Fibroblast of lung (primary cell): Measurements from ENCODE around the gene HSPA9. TPM values are rescaled to one million over a fixed set of nuclear protein-coding genes. Genes with fewer than 3 reads are reported as not detected.
A peak's percentile ranks its signal among the peaks of the same experiment; 100 is the strongest.

ENCODE experiments used
- DNase-seq, 2 donors: peaks; one replicate each; pipeline versions ENCODE4 v3.0.0 to v3.0.0-alpha.2; 2010; ENCODE audit warnings: low read depth in 2 of 2
- H2AFZ ChIP-seq: 2 replicates; pipeline ENCODE4 v1.5.1; 2012; ENCODE audit warnings: low read length, control low read depth, inconsistent platforms
- H3K27ac ChIP-seq: 2 replicates; pipeline ENCODE4 v1.5.1; 2011; ENCODE audit warnings: low read length, control low read depth; ENCODE audit not compliant: insufficient read depth
- H3K27me3 ChIP-seq: 2 replicates; pipeline ENCODE4 v1.5.1; 2011; ENCODE audit warnings: mild to moderate bottlenecking, low read length; ENCODE audit not compliant: control insufficient read depth, insufficient read depth
- H3K36me3 ChIP-seq: 2 replicates; pipeline ENCODE4 v1.5.1; 2011; ENCODE audit warnings: low read length; ENCODE audit not compliant: control insufficient read depth, insufficient read depth
- H3K4me1 ChIP-seq: 2 replicates; pipeline ENCODE4 v1.5.1; 2011; ENCODE audit warnings: low read length; ENCODE audit not compliant: control insufficient read depth, insufficient read depth; ENCODE audit errors: extremely low read depth
- H3K4me2 ChIP-seq: 2 replicates; pipeline ENCODE4 v1.5.1; 2011; ENCODE audit warnings: low read length, control low read depth; ENCODE audit not compliant: insufficient read depth; ENCODE audit errors: extremely low read depth
- H3K4me3 ChIP-seq, 4 experiments: fragments of 200-600 bp in 1 of 4; sonication (generic) in 1 of 4; replicated peaks in 1 of 4; 2 replicates each; pipeline ENCODE4 v1.5.1; 2011 to 2016; ENCODE audit warnings: low read length in 4 of 4, low read depth in 3 of 4, mild to moderate bottlenecking in 3 of 4, control low read depth in 2 of 4, inconsistent platforms in 1 of 4, mixed read lengths in 1 of 4; ENCODE audit not compliant: insufficient read depth in 1 of 4; ENCODE audit errors: control extremely low read depth in 1 of 4
- H3K79me2 ChIP-seq: 2 replicates; pipeline ENCODE4 v1.5.1; 2012; ENCODE audit warnings: mild to moderate bottlenecking, low read length, inconsistent platforms; ENCODE audit not compliant: control insufficient read depth, insufficient read depth
- H3K9ac ChIP-seq: 2 replicates; pipeline ENCODE4 v1.5.1; 2011; ENCODE audit warnings: mild to moderate bottlenecking, low read length, control low read depth; ENCODE audit not compliant: insufficient read depth
- H3K9me3 ChIP-seq: 2 replicates; pipeline ENCODE4 v1.5.1; 2012; ENCODE audit warnings: low read depth, low read length; ENCODE audit not compliant: control insufficient read depth, insufficient read depth
- H4K20me1 ChIP-seq: 2 replicates; pipeline ENCODE4 v1.5.1; 2011; ENCODE audit warnings: low read length; ENCODE audit not compliant: control insufficient read depth, insufficient read depth; ENCODE audit errors: extremely low read depth
- EZH2 ChIP-seq: IDR thresholded peaks from 2 replicates; pipeline ENCODE4 v1.5.1; 2012; ENCODE audit warnings: low read length, control low read depth, mild to moderate bottlenecking; ENCODE audit errors: missing control alignments
- polyA plus RNA-seq, 2 donors: library from polyadenylated mRNA; depleted of rRNA in 1 of 2; stranded (reverse) in 1 of 2; unstranded in 1 of 2; fragments of >200 nt; gene quantifications; 2 replicates each; pipeline ENCODE4 v1.2.1, GENCODE V29; 2011 to 2012; ENCODE audit warnings: missing spikeins in 1 of 2
- total RNA-seq: library from RNA; depleted of rRNA; stranded (reverse); fragments of >200 nt; gene quantifications from 2 replicates; pipeline ENCODE4 v1.2.1, GENCODE V29; 2014
- TF ChIP-seq, protein P1 (sequence below), 2 donors: IDR thresholded peaks in 1 of 2; conservative IDR thresholded peaks in 1 of 2; 1 replicate in 1 of 2; 2 replicates in 1 of 2; pipeline ENCODE4 v1.5.1; 2011 to 2012; ENCODE audit warnings: low read length in 2 of 2, control low read depth in 1 of 2, inconsistent platforms in 1 of 2, low read depth in 1 of 2, mild to moderate bottlenecking in 1 of 2

Gene HSPA9
- total and polyA plus RNA-seq, 2 donors (not counting 1 experiment from before 2014, with no cell fraction given) = 148 to 522 TPM

DNA sequence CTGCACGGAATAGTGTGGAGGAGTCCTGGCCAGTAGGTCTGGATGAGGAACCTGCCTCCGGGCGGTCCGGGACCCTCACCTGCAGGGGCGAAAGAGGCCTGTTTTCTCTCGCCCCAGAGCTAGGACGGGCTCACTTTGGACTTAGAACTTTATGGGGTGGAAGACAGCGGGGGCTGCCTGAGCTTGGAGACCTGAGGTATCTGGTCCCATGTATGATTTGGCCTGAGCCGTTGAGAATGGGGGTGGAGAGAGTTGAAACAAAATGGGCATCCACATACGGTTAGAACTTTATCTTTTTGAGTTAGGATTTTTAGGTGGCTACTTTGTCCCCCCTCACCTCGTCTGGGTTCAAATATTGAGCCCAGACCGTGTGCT is 31.5 kb downstream of the HSPA9 start:
- TF ChIP-seq, protein P1, sequence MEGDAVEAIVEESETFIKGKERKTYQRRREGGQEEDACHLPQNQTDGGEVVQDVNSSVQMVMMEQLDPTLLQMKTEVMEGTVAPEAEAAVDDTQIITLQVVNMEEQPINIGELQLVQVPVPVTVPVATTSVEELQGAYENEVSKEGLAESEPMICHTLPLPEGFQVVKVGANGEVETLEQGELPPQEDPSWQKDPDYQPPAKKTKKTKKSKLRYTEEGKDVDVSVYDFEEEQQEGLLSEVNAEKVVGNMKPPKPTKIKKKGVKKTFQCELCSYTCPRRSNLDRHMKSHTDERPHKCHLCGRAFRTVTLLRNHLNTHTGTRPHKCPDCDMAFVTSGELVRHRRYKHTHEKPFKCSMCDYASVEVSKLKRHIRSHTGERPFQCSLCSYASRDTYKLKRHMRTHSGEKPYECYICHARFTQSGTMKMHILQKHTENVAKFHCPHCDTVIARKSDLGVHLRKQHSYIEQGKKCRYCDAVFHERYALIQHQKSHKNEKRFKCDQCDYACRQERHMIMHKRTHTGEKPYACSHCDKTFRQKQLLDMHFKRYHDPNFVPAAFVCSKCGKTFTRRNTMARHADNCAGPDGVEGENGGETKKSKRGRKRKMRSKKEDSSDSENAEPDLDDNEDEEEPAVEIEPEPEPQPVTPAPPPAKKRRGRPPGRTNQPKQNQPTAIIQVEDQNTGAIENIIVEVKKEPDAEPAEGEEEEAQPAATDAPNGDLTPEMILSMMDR (conservative IDR thresholded peaks at IDR 0.05 in 1 of 2, IDR thresholded peaks at IDR 0.05 in 1 of 2; ENCODE audit: low read depth in 1 of 2, low read length in 2 of 2) = no peak
- no peak for TF ChIP-seq EZH2
- Histone ChIP-seq H4K20me1 (no peaks in the 10 kb centered on the region), H3K79me2 (peaks cover 88% of the 10 kb centered on the region), H2AFZ (peak overlapping the region; percentile 20), H3K9ac (peak overlapping the region; percentile 97), H3K4me3 (peak overlapping the region; percentile 85 to 95 (median 94)), H3K36me3 (no peaks in the 10 kb centered on the region), H3K9me3 (no peaks in the 10 kb centered on the region), H3K27me3 (no peaks in the 10 kb centered on the region), H3K4me2 (peak overlapping the region; percentile 80), H3K4me1 (no peaks in the 10 kb centered on the region), H3K27ac (peak overlapping the region; percentile 98)
- no peak for DNase-seq

DNA sequence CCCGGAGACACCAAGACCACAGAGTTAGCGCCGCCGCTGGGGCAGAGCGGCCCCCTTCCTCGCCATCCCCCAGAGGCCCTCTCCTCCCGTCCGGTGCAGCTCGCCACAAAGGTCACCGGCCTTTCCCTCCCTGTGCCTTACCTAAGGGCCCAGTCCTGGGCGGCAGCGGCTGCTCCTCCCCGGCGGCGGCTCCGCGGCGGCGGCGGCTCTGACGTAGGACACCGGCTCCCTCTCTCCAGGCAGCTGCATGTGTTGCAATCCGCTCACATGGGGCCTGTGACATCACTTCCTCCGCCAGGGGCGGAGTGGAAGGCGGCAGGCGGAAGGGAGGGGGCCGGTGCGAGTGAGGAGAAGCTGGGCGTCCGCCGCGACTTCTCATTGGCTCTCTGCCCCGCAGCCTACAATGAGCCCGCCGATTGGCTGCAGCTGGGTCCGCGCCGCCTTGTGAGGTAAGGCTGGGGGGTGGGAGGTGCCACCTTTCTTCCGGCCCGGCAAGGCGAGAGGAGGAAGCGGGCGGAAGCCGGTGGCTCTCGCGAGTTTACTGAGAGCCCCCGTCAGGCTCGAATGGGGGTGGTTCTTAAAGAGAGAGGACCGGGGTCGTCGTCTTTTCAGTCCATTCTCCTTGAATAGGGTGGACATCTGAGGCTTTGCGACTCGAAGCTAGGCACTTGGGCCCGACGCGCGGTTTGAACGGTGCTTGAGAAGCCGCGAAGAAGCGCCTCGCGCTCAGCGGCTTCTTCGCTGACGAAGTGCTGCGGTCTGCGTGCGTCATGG is 32.1 kb downstream of the HSPA9 start, which contains the start of gene ETF1:
ETF1 (minus strand) TSS at position 281 of the 774 bp plus-strand sequence. CDS start 318 bp downstream, outside the sequence.
- H3K9ac ChIP-seq = peak within 1 kb of the TSS; percentile 100
- H3K27me3 ChIP-seq = no peaks in the 10 kb centered on the region
- TF ChIP-seq, protein P1 (conservative IDR thresholded peaks at IDR 0.05 in 1 of 2, IDR thresholded peaks at IDR 0.05 in 1 of 2; ENCODE audit: low read depth in 1 of 2, low read length in 2 of 2) = no peak
- no peak for TF ChIP-seq EZH2
- no peaks in the 10 kb centered on the region for H3K36me3 ChIP-seq
- peak within 1 kb of the TSS; percentile 80 for H3K4me2 ChIP-seq
- peak; percentile 99 to 100 for DNase-seq
- H4K20me1 ChIP-seq = no peaks in the 10 kb centered on the region
- peak within 1 kb of the TSS; percentile 20 for H2AFZ ChIP-seq
- peak within 1 kb of the TSS; percentile 90 to 99 (median 94) for H3K4me3 ChIP-seq
- H3K27ac ChIP-seq = peak within 1 kb of the TSS; percentile 98
- H3K79me2 ChIP-seq = peaks cover 88% of the 10 kb centered on the region
- no peaks in the 10 kb centered on the region for H3K9me3 ChIP-seq
- H3K4me1 ChIP-seq = no peaks in the 10 kb centered on the region

DNA sequence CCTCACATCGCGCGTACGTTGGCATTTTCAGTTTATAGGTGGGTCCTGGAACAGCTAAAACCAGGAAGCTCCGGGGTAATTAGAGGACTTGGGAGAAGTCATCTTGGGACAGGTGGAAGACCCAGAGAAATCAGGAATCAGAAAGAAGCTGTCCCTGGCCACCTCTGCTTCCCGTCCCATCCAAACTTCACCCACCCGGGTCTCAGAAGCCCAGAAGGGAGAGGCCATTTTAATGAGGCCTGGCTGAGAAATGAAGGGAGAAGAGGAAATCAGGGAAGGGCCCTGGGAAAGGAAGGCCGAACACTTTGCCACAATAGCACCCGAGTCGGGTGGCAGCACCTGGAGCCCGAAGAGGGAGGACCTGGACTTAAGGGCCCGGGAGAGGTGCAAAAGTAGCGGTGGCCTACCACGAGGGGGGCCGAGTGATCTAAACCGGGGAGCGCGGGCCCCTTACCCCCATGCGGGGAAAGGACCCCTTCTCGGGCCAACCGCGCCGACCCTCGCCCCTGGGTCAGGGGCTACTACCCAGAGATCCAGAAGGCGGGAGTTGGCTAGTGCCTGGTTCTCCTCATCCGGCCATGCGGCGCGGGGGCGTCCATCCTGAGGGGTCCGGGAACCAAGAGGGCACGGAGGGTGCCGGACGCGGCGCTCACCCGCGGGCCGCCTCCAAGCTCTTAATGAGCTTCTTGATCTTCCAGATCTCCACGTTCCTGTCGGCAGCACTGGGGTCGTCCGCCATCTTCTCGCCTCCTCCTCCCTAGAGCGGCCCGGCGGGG is 32.8 kb downstream of the HSPA9 start:
- H3K79me2 ChIP-seq = peaks cover 87% of the 10 kb centered on the region
- peak overlapping the region; percentile 98 for H3K27ac ChIP-seq
- no peak for TF ChIP-seq EZH2
- TF ChIP-seq, protein P1 (conservative IDR thresholded peaks at IDR 0.05 in 1 of 2, IDR thresholded peaks at IDR 0.05 in 1 of 2; ENCODE audit: low read depth in 1 of 2, low read length in 2 of 2) = no peak
- DNase-seq = peak in 1 of 2 donors; percentile 10
- H2AFZ ChIP-seq = no peak overlapping the region
- H3K9ac ChIP-seq = peak overlapping the region; percentile 100
- H4K20me1 ChIP-seq = no peaks in the 10 kb centered on the region
- peak overlapping the region; percentile 88 to 99 (median 90) for H3K4me3 ChIP-seq
- H3K9me3 ChIP-seq = no peaks in the 10 kb centered on the region
- no peaks in the 10 kb centered on the region for H3K27me3 ChIP-seq
- peak overlapping the region; percentile 29 for H3K4me2 ChIP-seq
- H3K36me3 ChIP-seq = no peaks in the 10 kb centered on the region
- H3K4me1 ChIP-seq = no peaks in the 10 kb centered on the region
